Activated CD8-positive, alpha-beta memory T cell treated with anti-CD3 and anti-CD28 coated beads, Interleukin-2, amount 50 U/mL, for 24 hours (primary cell): ENCODE results near the gene XPR1.
"Not testable (repeated sequence)": the region's sequence is repeated elsewhere in the genome, so short reads cannot be mapped to it uniquely, and the experiment has no call there.

Experiments
- DNase-seq: peaks from one replicate; pipeline ENCODE4 v3.0.0-alpha.2; 2020; ENCODE audit errors: extremely low read depth

XPR1 gene

DNA sequence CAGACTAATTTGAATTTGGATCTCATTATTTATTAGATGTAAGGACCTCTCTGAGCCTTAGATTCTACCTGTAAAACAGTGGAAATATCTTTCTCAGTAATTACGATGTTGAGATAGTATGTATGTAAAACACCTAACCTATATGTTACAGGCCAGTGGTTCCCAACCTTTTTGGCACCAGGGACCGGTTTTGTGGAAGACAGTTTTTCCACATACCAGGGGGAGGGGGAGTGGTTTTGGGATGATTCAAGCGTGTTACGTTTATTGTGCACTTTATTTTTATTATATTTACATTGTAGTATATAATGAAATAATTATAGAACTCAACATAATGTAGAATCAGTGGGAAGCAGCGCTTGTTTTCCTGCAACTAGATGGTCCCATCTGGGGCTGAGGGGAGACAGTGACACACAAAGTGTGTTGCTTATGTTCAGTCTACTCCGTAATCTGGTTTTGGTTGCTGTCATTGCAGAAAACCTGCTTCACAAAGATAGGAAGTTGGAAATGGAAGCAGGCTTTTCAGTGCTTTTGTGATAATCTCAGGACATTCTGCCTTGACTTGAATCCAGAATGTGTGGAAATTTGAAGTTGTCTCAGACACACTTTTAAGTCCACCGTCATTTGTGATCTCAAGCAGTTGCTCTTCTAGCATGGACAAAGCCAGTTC is 12.8 kb downstream of the XPR1 start:
- no peak for DNase-seq

DNA sequence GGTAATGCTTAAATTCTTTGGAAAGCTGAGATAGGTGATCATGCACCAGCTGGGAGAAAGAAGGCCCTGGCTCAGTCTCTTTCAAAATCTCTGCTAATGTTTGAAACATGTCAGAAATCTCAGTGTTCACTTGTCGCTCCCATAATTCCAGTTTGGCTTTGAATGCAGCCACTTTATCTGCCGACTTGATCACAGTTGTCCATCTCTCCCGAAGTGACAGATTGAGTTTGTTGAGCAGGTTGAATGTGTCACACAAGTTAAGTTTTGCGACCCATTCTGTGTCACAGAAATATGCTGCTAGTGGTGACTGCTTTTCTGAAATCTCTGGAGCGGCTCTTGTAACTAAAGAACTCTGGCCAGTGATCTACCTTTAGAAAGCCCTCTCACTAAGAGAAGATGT is 13.4 kb downstream of the XPR1 start:
- DNase-seq = not testable (repeated sequence)

DNA sequence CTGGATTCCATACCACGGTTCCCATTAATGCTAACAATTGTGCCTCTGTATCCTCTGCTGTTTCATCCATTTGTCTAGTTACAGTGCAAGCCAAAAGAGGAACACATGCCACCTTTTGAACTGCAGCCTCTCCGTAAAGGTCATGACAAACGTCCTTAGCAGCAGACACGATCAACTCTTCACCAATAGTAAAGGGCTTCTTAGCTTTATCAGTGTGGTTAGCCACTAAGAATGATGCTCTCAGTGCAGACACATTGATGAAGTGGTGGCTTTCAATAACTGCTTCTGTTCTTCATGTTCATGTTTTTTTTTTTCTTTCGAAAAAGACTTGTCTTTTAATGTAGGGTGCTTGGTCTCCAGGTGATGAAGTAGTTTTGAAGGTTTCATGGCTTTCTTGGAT is 14.3 kb downstream of the XPR1 start:
- no peak for DNase-seq

DNA sequence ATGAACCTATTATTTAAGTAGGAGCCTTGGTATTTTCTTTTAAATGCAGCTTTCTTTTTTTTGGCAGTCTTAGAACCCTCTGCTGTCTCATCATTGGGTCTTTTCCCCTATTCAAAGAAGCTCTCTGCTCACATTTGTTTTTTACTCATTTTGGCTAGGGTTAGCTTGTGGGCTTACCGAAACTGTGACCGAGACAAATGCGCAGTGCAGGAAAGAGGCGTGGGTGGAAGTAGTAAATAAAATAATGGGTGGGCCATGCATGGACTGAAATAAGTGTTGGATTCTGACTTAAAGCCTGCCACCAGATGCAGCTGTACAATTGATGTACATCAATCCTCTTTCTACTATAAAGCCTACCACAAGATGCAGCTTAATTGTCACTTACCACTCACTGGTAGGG is 14.7 kb downstream of the XPR1 start:
- no peak for DNase-seq

DNA sequence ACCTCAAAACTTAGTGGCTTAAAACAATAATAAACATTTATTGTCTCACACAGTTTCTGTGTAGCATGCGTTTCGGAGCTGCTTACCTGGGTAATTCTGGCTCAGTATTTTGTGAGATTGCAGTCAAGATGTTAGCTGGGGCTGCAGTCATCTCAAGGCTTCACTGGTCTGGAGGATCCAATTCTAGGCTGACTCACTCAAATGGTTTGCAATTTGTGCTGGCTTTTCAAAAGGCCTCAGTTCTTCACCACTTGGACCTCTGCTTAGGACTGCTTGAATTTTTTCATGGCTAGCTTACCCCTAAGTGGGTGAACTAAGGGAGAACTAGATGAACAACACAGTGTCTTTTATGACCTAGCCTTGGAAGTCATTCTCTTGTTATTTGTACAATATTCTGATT is 21.0 kb downstream of the XPR1 start:
- DNase-seq = no peak

DNA sequence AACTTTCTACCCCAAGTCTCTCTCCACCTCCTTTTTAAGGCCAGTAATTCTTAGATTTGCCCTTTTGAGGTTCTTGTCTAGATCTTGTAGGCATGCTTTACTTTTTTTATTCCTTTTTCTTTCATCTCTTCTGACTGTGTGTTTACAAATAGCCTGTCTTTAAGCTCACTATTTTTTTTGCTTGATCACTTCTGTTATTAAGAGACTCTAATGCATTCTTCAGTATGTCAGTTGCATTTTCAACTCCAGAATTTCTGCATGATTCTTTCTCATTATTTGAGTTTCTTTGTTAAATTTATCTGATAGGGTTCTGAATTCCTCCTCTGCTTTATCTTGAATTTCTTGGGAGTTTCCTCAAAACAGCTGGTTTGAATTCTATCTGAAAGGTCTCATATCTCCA is 30.9 kb downstream of the XPR1 start:
- DNase-seq = no peak

DNA sequence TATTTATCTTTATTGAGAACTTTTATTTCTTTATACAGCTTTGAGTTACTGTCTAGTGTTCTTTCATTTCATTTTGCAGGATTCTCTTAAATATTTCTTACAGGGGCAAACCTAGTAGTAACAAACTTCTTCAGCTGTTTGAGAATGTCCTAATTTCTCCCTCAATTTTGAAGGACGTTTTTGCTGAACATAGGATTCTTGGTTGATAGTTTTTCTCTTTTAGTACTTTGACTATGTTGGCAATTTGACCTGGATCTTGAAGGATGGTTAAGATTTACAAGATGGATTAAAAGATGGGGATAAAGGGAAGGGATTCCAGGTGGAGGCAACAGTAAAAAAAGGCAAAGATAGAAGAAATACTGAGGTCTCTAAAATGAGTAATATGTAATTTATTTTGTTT is 38.9 kb downstream of the XPR1 start:
- no peak for DNase-seq

DNA sequence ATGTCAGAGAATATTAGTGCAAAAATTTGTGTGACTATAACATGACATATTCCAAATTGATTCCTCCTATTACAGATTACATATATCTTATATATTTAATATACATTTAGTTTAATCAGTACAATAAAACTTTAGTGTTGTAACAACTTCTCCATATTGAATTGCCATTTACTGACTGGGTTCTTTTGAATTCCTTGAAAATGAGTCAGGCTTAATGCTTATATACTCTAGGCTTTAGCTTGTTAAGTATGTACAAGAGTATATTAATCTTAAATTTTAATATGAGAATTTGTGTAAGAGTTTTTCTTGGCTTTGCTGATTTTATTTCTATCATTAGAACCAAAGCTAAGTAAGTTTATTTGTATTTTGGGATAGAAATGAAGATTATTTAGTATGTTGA is 40.3 kb downstream of the XPR1 start:
- DNase-seq = no peak

DNA sequence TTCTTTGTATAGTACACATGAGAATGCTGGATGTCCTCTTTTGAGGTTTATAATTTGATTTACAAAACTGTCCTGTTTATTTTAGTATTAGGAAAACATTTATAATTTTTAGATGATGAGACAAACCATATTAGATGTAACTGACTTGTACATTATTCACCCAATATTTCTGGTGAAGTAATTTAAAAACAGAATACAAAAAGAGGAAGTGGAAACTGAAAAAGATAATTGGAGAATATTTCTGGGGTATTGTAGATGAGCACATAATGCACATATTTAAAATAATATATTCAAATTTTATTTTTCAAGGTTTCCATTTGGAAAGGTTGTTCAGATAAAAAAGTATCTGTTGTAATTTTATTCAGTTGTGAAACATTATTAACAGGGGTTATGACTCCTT is 40.7 kb downstream of the XPR1 start:
- DNase-seq = no peak

DNA sequence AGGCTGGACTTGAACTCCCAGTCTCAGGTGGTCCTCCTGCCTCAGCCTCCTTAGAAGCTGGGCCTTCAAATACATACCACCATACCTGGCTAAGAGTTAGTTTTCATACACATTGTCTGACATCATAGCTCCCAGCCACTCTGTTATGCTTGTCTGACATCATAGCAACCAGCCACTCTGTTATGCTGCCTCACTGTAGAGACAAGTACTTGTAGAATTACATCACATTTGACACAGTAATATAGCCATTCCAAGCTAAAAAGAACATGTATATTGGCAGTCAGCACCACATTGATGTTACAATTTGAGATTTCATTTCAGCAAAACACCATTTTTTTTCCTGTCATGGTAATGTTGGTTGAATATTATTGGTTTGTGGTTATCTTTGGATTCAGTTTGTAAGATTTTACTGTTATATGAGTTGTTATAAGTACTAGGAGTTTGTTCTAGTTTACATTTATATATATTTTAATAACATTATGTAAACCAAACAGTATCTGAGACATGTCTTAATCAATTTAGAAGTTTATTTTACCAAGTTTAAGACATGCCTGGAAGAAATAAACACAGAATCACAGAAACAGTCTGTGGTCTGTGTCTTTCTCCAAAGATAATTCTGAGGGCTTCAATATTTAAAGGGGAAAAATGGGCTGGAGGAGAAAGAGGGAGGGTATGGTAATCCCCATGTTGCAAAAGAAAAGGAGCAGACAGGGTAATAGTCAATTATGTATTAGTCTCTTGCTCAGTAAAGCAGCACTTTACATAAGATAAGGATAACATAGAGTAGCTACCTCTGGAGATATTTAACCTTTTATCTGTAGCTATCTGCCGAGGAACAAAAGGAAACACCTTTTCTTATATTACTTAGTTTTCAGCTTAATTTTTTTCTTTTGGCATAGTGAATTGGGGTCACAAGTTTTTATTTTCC is 43.0 kb downstream of the XPR1 start:
- DNase-seq = no peak

DNA sequence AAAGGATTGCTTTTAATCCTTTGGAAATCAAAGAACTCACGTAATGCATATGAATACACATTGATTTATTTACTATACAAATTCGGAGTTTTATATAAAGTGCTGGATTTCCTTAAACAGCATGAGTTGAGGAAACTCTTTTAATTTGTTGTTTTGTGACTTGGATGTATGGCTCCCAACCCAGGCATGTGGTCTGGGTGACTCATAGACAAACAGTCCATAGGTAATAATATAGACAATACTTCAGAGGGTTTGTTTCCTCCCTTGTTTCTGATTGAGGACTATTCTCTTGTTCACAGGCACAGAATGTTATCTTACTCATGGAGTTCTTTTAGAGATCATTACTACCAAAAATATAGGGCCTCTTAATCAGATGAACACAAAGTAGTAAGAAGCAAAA is 43.8 kb downstream of the XPR1 start:
- DNase-seq = no peak

DNA sequence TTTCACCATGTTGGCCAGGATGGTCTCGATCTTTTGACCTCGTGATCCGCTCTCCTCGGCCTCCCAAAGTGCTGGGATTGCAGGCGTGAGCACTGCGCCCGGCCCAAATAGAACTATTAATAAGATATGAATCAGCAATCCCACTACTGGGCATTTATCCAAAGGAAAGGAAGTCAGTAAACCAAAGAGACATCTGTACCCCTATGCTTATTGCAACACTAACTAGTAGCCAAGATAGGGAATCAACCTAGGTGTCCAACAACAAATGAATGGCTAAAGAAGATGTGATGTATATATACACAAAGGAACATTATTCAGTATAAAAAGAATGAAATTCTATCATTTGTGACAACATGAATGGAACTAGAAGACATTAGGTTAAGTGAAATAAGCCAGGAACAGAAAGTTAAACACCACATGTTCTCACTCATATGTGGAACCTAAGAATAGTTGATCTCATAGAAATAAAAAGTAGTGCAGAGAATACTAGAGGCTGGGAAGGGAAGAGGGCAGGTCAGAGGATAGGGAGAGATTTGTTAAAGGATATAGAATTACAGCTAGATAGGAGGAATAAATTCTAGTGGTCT is 48.8 kb downstream of the XPR1 start:
- DNase-seq = no peak

DNA sequence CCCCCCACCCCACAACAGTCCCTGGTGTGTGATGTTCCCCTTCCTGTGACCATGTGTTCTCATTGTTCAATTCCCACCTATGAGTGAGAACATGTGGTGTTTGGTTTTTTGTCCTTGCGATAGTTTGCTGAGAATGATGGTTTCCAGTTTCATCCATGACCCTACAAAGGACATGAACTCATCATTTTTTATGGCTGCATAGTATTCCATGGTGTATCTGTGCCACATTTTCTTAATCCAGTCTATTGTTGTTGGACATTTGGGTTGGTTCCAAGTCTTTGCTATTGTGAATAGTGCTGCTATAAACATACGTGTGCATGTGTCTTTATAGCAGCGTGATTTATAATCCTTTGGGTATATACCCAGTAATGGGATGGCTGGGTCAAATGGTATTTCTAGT is 51.3 kb downstream of the XPR1 start:
- not testable (repeated sequence) for DNase-seq

DNA sequence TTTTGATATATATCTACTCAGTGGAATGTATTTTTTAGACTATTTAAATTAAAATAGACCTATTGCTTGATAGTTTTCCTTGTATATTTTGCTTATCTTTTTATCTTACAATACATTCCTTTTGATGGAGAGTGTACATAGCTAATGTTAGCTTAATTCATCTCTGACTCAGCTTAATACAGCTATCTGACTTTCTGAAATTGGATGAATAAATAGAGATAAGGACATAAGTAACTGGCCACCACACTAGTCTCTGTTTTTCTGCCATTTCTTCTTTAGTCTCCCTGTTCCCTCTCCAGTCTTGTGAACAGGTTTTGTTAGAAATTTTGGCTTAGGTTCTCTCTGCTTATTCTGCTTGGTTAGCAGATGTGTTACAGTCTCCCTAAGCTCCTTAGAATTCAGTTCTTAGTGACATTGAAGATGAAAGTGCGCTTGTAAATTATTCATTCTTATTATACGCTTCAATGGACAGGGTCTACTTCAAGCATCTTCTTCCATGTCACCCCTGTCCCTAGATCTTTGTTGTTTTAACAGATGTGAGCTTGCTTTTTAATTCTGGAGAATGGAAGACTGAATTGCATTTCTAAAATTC is 59.6 kb downstream of the XPR1 start:
- DNase-seq = no peak

DNA sequence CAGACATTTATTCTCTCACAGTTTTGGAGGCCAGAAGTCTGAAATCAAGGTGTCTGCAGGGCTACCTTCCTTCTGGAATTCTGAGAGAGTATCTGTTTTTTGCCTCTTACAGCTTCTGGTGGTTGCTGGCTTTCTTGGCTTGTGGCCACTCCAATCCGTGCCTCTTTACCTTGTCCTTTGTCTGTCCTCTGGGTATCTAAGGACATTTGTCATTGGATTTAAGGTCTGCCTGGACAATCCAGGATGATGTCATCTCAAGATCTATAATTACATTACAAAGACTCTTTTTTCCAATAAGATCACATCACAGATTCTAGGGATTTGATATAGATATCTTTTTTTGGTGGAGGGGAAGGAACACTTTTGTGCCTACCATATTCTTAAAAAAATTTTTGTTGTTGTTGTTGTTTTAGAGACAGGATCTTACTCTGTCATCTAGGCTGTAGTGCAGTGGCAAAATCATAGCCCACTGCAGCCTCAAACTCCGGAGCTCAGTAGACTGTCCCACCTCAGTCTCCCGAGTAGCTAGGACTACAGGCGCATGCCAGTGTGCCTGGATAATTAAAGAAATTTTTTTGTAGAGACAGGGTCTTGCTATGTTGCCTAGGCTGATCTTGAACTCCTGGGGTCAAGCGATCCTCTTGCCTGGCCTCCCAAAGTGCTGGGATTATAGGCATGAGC is 61.9 kb downstream of the XPR1 start:
- DNase-seq = no peak

DNA sequence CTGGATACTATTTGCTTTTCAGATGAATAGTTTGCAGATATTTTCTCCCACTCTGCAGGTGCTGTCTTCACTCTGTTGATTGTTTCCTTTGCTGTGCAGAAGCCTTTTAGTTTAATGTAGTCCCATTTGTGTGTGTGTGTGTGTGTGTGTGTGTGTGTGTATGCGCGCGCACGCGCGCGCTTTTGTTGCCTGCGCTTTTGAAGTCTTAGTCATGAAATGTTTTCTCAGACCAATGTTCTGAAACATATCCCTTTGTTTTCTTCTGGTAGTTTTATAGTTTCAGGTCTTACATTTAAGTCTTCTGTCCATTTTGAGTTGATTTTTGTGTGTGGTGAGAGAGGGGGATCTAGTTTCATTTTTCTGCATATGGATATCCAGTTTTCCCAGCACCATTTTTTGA is 63.5 kb downstream of the XPR1 start:
- DNase-seq = no peak

DNA sequence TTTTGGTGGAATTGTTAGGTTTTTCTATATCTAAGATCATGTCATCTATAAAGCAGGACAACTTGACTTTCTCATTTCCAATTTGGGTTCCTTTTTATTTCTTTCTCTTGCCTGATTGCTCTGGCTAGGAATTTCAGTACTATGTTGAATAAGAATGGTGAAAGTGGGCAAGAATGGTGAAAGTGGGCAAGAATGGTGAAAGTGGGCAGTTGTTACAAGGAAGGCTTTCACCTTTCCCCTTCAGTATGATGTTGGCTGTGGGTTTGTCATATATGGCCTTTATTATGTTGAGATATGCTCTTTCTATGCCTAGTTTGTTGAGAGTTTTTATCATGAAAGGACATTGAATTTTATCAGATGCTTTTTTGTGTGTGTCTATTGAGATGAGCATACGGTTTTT is 64.5 kb downstream of the XPR1 start:
- no peak for DNase-seq

DNA sequence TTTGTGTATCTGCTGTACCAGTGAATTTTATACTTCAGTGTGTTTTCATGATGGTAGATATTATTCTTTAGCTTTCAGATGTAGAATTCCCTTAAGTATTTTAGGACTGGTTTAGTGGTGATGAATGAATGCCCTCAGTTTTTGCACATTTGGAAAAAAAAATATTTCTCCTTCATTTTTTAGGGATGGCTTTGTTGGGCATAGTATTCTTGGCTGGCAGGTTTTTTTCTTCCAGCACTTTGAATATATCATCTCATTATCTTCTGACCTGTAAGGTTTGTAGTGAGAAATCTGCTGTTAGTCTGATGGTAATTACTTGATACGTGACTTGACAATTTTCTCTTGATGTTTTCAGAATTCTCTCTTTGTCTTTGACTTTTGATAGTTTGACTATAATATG is 66.8 kb downstream of the XPR1 start:
- DNase-seq = no peak

DNA sequence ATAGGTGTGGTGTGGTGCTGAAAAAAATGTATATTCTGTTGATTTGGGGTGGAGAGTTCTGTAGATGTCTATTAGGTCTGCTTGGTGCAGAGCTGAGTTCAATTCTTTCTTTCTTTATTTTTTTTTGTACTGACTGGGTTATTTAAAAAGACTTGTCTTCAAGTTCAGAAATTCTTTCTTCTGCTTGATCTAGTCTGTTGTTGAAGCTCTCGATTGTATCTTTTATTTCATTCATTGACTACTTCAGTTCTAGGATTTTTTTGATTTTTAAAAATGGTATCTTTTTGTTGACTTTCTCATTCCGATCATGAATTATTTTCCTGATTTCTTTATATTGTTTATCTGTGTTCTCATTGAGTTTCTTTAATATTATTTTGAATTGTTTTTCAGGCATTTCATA is 70.6 kb downstream of the XPR1 start:
- DNase-seq = not testable (repeated sequence)

DNA sequence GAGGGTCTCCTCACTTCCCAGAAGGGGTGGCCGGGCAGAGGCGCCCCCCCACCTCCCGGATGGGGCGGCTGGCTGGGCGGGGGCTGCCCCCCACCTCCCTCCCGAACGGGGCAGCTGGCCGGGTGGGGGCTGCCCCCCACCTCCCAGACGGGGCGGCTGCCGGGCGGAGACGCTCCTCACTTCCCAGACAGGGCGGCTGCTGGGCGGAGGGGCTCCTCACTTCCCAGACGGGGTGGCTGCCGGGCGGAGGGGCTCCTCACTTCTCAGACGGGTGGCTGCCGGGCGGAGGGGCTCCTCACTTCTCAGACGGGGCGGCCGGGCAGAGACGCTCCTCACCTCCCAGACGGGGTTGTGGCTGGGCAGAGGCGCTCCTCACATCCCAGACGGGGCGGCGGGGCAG is 78.9 kb downstream of the XPR1 start:
- DNase-seq = not testable (repeated sequence)

DNA sequence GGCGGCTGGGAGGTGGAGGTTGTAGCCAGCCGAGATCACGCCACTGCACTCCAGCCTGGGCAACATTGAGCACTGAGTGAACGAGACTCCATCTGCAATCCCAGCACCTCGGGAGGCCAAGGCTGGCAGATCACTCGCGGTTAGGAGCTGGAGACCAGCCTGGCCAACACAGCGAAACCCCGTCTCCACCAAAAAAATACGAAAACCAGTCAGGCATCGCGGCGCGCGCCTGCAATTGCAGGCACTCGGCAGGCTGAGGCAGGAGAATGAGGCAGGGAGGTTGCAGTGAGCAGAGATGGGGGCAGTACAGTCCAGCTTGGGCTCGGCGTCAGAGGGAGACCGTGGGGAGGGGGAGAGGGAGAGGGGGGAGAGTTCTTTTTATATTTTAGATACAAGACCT is 79.4 kb downstream of the XPR1 start:
- DNase-seq = not testable (repeated sequence)

DNA sequence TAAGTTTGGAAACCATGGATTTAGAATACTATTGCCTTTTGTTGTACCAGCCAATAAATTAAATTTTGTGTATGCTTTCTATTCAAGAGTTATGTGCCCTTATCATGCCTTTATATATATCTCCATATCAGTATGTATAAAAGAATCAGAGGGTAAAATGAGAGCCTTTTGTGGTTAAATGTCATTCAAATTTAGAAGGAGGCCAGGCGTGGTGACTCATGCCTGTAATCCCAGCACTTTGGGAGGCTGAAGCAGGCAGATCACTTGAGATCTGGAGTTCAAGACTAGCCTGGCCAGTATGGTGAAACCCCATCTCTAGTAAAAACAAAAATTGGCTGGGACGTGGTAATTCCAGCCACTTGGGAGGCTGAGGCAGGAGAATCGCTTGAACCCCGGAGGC is 88.9 kb downstream of the XPR1 start:
- DNase-seq = no peak
